HG02973 (cell line): ENCODE data around the gene EIF2B2.
"Not testable (repeated sequence)": the region's sequence is repeated elsewhere in the genome, so short reads cannot be mapped to it uniquely, and the experiment has no call there.

ENCODE experiments used
- ATAC-seq: cut with Tn5 transposase; IDR thresholded peaks from one replicate; pipeline ENCODE4 v1.9.1; 2021; ENCODE audit warnings: moderate library complexity; ENCODE audit not compliant: unreplicated experiment

The EIF2B2 gene

DNA sequence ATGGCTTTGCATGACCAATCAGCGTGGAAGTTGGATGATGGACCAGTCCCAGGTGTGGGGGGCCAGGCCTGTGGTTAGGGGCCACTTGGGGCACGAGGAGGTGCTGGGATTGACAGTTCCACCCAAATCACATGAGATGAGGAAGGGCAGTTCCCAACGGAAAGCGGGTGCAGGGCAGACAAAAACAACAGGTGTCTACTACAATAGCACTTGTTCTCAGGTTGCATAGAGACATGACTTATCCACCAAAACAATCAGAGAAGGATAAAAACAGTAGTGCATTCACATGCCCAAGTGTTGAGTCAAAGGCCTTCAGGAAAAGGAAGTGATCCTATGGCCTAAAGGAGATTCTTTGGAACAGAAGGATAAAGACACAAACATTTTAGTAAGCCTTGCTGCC, 14.6 kb upstream of the EIF2B2 start:
- ATAC-seq: no peak

DNA sequence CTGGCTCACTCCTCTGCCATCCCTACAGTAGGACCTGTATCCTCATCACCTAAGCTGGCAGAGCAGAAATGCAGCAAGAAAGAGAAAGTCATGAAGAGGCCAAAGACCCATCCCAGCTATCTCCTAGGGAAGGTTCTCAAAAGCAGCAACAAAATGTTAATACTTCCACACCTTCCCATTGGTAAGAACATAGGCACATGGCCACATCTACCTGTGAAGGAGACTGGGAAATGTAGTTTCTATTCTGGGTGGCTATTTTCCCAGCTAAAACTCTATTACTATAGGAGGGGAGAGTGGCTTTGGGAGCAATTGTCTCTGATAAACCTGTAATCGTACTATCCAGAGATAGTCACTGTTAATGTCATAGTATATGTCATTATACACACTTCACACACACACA, 13.7 kb upstream of the EIF2B2 start:
- no peak for ATAC-seq

DNA sequence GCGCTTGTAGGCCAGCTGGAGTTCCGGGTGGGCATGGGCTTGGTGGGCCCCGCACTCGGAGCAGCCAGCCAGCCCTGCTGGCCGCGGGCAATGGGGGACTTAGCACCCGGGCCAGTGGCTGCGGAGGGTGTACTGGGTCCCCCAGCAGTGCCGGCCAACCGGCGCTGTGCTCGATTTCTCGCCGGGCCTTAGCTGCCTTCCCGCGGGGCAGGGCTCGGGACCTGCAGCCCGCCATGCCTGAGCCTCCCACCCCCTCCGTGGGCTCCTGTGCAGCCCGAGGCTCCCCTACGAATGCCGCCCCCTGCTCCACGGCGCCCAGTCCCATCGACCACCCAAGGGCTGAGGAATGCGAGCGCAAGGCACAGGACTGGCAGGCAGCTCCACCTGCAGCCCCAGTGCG, 8.5 kb upstream of the EIF2B2 start:
- ATAC-seq: not testable (repeated sequence)

DNA sequence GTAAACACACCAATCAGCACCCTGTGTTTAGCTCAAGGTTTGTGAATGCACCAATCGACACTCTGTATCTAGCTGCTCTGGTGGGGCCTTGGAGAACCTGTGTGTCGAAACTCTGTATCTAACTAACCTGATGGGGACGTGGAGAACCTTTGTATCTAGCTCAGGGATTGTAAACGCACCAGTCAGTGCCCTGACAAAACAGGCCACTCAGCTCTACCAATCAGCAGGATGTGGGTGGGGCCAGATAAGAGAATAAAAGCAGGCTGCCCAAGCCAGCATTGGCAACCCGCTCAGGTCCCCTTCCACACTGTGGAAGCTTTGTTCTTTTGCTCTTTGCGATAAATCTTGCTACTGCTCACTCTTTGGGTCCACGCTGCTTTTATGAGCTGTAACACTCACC, 6.9 kb upstream of the EIF2B2 start:
- ATAC-seq: not testable (repeated sequence)

GRCh38 chr14:75001261-75001660, 1.5 kb upstream of the EIF2B2 start:
- no peak for ATAC-seq

- no peak for ATAC-seq
These were observed 822 bp upstream of the EIF2B2 start for GRCh38 chr14:75001899-75002298.

DNA sequence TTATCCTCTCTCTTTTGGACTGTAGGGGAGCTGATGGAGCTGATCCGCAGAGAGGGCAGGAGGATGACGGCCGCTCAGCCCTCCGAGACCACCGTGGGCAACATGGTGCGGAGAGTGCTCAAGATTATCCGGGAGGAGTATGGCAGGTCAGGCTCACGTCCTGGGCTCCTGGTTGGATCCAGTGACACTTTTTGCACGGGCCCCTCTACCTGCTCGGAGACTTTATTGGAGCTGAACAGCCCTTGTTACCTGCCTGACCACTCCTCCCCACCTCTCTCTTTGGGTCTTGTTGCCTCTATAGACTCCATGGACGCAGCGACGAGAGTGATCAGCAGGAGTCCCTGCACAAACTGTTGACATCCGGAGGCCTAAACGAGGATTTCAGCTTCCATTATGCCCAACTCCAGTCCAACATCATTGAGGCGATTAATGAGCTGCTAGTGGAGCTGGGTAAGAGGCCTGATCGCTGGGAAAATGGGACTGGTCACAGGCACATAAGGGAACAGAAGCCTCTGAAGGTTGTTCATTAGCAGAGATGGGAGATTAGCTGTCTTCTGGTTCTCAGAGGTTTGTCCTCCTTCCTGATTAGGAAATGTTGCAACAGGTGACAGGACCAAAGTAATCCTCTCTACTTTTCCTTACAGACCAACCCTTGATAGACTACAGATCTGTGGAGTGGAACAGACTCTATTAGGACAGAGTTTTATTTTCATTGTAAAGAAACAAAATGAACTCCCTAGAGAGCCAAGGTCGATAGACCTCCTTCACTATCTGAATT, 718 bp downstream of the EIF2B2 start:
- no peak for ATAC-seq

GRCh38 chr14:75005357-75005756, 2.6 kb downstream of the EIF2B2 start:
- no peak for ATAC-seq

GRCh38 chr14:75009176-75009575, 6.5 kb downstream of the EIF2B2 start:
- no peak for ATAC-seq

DNA sequence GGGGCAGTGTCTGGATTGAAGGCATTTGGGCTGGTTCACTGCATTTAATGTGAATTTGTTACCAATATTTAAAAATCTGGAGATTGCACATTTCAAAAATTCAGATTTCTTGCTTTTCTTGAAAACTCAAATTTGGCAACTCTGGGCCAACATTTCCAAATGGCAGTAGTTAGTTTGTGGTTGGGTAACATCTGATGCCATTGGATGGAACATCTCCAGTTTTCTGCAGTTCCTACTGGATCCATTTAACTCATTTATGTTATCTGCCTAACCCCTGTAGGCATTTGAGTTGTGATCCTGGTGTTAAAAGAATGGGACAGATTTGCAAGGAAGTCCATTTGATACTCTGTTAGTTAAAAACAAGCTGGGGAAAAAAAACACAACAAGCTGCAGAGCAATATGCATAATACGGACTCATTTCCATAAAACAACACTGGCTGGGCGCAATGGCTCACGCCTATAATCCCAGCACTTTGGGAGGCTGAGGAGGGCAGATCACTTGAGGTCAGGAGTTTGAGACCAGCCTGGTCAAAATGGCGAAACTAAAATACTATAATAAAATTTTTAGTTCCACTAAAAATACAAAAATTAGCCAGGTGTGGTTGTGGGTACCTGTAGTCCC, 7.9 kb downstream of the EIF2B2 start:
- ATAC-seq: no peak

DNA sequence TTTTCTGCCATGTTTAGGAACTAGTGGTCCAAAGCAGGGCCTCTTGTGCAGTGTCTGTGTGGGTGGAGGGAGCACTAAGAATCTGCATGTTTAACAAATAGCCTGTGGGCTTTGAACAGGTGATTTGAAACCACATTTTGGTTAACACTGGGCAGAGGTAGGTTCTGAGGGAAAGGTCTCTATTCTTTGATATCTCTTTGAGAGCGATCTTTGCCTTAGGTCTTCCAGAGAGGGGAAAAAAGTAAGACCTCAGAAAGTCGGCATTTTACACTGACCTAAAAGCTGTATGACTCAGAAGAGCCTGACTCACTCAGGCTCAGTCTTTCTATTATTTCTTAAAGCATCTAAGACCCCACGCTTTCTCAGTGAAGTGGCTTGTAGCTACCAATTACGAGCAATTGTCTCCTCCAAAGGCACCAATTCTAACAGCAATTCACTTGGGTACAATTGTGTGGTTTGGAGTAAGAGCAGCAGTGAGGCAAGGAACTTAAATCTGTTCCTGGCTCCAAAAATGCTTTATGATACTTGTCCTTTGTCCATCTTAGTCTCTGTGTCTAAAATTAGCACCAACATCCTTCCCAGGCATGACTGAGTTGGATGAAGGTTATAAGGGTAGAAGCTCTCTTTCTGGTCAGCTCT, 8.8 kb downstream of the EIF2B2 start:
- ATAC-seq: no peak

GRCh38 chr14:75013290-75013689, 10.6 kb downstream of the EIF2B2 start:
- ATAC-seq: no peak

DNA sequence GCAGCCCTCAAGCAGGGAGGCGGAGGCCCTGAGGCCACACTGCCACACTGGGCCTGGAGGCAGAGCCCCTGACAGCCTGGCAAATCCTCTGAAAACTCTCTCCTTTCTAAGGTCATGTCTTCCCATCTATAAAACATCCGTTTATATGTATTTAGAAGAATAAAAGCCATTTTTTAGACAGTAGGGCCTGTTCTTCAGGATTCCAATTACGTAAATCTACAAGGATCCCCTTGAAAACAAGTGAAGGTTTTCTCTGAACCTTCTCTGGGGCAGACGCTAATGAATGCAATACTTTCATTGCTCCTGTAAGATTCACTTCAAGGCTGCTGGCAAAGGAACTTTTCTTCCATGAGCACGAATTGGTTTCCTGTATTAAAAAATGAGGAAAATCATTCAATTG, 12.8 kb downstream of the EIF2B2 start:
- no peak for ATAC-seq

- no peak for ATAC-seq
These were observed 14.1 kb downstream of the EIF2B2 start for GRCh38 chr14:75016815-75017214.

DNA sequence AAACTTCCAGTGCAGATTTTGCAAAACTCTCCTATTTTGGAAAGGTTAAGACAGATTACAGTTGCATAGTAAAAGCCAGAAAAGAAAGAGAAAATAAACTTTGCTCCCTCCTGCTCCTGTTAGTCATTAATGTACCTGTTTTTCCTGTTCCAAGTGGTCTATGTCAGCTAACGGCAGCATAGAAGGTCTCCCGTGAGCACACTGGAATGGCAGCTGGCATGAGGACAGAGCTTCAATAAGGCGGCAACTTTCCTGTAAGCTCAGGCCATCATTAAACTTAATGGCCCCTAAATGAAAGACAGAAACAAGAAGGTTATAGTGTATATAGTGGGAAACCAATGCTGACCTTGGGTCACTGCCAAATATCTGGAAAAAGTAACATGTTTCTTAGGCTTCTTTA, 16.0 kb downstream of the EIF2B2 start:
- no peak for ATAC-seq

GRCh38 chr14:75022655-75023054, 19.9 kb downstream of the EIF2B2 start:
- no peak for ATAC-seq

DNA sequence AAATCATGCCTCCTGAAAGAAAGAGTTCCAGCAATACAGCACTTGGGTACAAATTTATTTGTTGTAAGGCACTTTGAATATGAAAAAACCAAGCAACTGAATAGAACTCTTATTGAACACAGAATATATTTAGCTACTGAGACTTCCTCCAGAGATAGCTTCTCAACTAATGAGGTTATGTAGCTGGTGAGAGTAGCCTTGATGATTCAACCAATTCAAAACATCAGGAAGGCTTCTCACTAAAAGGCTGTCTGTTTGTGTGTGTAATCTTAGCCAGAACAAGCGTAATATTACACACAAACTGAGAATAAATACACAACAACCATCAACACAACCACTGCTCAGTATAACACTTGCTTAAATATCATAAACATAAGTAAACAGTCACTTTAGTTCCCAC, 20.4 kb downstream of the EIF2B2 start:
- ATAC-seq: no peak

GRCh38 chr14:75025082-75025481, 22.4 kb downstream of the EIF2B2 start:
- ATAC-seq: no peak

DNA sequence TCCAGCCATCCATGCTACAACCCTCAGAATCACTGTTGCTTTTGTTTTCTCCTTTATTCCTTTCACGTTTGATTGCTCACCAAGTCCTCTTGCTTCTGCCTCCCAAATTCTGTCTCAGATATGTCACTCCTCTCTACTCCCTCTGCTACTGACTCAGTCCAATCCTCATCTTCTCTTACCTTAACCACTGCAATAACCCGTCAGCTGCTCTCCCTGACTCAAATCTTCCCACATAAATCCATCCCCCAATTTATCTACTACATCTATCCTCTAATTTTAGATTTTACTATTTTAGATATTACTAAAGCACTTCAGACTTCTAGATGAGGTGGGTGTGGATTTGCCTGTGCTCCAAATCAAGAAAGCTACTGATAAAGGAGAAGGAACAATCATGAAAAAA, 23.2 kb downstream of the EIF2B2 start:
- no peak for ATAC-seq

- ATAC-seq: no peak
These were observed 27.4 kb downstream of the EIF2B2 start for GRCh38 chr14:75030147-75030546.

GRCh38 chr14:75032939-75033338, 30.2 kb downstream of the EIF2B2 start:
- no peak for ATAC-seq

GRCh38 chr14:75040507-75040906, 37.8 kb downstream of the EIF2B2 start:
- no peak for ATAC-seq
